Stimulated activated CD4-positive, alpha-beta T cell treated with anti-CD3 and anti-CD28 coated beads, Interleukin-1b, Interleukin-23, amount 100 ng/mL, for 4 hours (primary cell): Measurements from ENCODE around the gene PPIL6.

ENCODE experiments used
- DNase-seq, 2 donors: peaks; one replicate each; pipeline ENCODE4 v3.0.0-alpha.2; 2020; ENCODE audit warnings: low read depth in 2 of 2

Gene PPIL6

DNA sequence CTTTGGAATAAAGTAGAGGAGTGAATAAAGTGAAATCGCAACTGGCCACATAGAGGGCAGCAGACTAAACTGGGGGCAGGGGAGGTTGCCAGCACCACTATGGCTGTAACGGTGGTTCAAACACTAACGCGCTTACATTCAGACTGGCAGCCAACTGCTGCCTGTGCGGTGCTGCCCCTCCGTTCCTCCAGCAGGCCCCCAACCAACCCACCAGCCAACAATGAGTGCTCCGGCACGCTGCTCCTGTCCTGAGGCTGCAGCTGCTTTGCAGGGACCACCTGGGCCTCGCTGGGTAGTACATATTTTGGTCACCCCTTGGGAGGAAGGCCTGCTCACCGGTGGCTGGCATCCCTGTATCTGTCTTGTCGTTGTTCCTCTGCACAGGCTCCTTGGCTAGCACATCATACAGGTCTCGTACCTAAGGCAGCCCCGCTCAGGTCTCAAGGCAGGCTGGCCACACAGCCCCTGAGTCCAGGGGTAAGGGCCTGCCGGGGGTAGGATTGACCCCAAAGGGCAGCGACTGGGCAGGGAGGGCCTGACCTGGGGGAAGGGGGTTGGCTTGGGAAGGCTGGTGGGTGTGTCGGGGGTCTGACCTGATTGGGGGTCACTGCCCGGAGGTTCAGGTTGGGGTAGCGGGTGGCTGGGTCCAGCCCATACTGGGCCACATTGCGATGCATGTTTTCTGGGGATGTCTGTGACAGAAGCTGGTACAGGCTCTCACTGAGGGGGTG, 8.8 kb upstream of the PPIL6 start:
- DNase-seq = no peak

DNA sequence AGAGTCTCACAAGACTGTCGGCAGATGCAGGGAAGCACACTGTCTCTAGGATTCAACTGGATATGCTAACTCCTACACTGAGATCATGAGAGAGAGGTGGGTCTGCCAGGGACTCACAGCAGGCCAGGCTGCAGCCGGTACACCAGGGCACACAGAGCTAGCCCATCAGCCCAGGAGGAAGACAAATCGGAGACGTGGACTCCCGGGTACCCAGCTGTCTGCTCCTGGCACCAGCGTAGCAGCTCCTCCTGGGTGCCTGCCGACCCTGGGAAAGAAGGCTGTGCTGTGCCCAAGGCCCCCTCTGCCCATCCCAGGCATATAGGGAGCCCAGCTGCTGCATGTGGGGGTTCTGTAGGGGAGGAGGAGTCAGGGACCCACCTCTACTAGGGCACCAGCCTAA, 8.2 kb upstream of the PPIL6 start:
- DNase-seq = no peak

DNA sequence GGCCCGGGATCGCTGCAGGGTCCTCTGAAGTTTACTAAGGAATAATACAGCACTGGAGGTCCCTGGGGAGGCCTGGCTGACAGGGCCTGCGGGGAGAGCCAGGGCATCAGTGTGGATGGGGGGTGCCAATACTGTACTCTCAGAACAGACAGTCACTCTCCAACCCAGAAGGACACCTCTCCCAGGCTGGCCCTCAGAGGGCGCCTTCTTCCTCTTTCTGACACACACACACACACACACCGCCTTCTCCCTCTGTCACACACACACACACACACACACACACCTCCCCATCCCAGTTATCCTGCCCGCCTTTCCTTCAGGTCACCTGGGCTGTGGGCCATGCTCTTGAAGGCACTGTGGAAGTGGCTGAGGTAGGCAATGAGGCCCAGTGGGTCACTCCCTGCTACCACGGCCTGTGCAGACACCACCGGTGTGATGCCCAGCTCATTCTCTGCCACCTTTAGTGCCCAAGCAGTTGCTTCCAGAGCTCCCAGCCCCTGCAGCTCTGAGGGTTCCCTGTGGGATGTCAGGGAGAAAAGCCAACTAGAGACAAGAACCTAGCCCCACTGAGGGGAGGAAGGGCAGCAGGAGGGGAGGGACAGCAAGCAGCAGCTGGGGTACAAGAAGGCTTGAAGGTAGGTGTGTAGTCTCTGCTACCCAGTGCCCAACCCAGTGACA, 7.6 kb upstream of the PPIL6 start:
- DNase-seq = no peak

DNA sequence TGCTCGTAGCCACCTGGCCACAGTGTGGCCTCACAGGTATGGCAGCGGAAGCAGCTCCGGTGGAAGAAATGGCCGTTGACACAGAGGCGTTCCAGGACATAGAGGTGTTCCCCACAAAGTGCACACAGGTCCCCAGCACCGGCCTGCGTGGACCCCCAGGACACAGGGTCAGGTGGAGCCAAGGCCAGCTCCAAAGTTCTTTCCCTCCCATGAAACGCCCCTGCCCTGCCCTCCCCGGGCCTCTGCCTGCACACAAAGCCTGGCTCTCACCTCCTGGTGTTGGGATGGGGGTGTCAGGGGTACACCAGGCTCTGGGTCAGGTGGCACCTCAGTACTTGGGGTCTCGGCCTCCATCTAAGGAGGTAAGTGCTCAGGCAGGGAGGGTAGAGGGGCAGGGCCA, 6.7 kb upstream of the PPIL6 start:
- no peak for DNase-seq

DNA sequence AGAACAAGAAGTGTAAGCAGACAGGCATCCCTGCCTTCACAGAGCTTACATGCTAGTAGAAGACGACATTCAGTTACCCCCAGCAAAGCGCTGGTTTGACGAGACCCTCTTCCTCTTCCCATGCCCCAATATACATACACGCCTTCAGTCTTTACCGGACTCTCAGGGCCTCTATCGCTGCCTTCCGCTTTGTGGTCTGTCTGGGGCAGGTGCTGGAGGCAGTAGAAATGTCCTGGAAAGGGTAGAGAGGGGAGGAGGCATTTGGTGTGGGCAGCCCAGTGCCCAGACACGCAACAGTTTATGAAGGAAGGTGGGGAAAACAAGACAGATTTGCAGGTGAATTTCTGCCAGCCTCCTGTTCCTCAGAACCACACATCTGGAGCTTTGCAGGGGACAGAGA, 6.1 kb upstream of the PPIL6 start:
- no peak for DNase-seq

DNA sequence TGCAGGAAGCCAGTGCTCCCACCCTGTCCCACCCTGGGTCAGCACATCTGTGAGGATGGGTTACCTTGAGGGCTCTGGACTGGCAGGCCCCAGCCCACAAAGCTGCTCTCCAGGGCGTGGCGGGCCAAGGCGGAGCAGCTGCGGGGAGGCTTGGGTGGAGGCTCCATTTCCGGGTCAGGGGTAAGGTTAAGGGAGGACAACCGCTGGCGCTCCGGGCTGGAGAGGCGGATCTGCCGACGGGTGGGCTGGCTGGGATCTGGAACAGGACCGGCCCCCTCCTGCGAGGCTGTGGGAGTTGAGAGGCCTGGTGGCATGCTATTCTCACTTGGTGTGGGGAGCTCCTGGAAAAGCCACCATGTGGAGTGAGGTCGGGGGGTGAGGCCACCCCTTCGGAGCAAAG, 5.6 kb upstream of the PPIL6 start:
- no peak for DNase-seq

DNA sequence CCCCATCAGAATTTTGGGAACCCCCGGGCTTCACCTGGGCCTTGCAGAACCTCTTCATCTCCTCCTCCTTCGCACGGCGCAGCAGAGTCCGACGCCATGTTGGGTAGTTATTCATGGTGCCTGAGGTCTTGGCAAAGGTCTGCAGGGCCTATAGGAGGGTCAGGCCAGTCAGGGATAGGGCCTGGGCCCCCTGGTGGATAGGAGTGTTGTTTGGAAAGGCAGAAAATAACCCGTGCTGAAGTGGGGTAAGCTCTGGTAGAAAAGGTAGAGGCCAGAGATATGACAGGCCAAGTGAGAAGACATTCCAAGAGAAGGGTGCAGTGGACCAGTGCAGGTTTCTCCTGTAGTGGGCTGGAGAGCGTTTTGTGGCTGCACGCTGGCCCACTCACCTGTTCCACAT, 5.0 kb upstream of the PPIL6 start:
- DNase-seq = no peak

DNA sequence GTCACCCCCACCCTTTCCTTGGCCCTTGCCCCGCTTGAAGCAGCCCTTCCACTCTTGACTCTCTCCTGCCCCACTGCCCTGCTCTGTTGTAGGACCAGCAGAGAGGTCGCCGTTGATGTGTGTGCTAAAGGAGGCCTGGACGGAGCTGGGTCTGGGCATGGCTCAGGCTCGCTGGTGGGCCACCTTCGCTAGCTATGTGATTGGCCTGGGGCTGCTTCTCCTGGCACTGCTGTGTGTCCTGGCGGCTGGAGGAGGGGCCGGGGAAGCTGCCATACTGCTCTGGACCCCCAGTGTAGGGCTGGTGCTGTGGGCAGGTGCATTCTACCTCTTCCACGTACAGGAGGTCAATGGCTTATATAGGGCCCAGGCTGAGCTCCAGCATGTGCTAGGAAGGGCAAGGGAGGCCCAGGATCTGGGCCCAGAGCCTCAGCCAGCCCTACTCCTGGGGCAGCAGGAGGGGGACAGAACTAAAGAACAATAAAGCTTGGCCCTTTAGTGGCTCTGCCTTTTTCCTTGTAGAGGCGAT, 3.1 kb upstream of the PPIL6 start:
- DNase-seq = no peak

DNA sequence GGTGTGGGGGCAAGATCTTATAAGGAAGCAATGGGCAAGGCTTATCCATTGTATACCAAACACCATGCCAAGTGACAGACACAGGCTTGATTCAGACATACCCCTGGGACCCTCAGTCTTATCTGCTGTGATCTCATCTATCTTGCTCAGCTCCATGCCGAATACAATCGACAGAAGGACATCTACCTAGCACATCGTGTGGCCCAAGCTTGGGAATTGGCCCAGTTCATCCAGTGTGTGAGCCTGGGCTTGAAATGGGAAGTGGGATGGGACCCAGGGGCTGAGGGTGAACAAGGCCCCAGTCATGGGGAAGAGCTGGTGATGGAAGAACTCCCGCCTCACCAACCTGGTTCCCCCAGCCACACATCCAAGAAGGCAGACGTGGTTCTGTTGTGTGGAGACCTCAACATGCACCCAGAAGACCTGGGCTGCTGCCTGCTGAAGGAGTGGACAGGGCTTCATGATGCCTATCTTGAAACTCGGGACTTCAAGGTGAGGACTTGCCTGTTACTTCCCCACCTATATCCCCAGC, 2.0 kb upstream of the PPIL6 start:
- no peak for DNase-seq

DNA sequence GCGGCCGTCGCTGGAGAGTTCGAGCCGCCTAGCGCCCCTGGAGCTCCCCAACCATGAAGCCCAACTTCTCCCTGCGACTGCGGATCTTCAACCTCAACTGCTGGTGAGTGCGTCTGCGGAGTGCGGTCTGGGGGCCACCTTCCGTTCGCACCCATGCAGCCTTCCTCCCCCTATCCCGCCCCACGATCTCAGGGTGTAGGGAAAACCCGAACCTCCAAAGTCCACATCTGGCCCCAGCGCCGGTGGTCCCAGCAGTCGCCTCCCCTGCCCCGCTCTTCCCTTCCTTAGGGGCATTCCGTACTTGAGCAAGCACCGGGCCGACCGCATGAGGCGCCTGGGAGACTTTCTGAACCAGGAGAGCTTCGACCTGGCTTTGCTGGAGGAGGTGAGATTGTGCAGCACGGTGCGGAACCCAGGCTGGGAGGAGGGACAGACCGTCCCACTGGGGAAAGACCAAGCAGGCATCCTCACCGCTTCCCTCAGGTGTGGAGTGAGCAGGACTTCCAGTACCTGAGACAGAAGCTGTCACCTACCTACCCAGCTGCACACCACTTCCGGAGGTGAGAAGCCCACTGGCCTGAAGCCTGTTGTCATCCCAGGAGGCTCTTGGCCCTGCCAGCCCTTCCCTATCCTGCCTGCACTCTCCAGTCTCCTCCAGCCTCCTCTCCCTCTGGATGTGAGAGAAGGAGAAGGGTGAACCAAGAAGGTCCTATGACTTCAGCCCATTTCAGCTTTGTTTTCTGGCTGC, 815 bp upstream of the PPIL6 start:
- DNase-seq = peak in 1 of 2 donors; percentile 34

DNA sequence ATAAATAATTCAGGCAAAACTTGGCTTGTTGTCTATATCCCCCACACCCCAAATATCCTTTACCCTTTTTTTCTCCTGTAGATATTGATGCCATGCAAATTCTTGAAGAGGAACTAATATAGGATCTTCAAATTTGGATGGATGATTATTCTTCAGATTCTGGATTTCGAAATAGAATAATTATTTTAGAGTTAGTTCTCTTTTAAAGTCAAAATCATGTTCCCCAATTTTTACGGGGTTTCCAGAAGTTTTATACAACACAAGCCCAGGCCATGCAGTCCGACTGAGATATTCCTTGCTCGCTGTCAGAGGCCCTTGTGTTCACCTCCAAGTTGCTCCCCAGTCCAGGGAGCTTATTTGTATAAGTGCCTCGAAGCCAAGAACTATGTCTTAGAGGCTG, 4.4 kb downstream of the PPIL6 start:
- no peak for DNase-seq

DNA sequence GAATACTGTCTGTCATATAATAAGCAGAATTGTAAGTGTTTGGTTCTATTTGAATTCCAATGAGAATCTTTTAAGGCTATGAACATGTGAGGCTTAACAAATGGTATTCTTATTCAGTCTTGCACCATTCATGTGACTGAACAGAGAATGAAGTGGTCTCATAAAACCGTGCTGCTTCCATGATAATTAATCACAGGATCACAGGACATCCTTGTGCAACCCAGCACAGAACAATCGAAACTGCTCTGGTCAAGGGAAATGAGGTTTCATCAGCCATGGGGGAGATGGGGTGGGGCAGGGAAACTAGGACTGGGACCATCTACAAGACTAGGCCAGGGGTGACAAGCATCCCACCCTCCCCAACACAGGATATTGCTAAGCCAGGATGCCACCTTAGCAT, 6.0 kb downstream of the PPIL6 start:
- DNase-seq = no peak

DNA sequence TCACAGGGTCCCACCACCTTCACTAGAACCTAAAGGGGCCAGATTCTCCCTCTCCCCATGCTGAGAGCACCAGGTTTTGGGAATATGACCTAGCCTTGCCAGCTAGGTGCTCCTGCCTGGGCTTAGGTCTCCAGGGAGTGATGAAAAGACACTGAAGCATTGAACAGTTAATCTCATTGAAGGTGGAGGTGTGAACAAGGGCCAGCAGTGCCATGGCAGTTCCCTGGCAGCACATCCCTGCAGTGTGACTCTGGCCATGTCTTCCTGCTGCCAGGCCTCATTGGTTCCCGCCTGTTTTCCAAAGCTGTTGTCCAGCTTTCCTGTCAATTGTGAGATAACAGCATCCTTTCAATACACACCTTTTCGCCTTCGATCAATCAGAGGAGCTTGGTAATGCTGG, 10.9 kb downstream of the PPIL6 start:
- DNase-seq = no peak

DNA sequence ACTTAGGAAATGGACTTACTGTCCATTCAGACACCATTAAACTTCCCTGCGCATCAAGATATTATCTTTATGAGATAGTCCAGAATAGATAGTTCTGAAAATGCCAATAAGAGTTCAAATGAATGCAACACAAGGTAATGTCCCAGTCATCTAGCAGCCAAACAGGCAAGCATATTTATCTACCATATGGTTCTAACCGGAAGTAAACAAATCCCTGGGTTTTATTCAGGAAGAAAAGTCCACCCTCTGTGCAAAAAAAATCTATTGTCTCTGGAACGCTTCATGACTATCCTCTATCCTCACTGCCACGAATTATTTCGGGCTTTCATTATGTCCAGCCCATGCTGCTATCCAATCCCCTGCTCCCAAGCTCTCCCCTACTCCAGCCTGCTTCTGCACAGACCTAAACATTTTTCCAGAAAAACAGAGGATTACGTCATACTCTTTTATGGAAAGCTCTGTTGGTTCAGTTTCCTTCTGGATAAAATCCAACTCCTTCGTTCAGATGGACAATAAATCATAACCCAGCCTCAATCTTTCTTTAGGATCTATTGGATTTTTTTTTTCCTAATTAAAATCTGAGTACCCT, 11.4 kb downstream of the PPIL6 start:
- DNase-seq = no peak

DNA sequence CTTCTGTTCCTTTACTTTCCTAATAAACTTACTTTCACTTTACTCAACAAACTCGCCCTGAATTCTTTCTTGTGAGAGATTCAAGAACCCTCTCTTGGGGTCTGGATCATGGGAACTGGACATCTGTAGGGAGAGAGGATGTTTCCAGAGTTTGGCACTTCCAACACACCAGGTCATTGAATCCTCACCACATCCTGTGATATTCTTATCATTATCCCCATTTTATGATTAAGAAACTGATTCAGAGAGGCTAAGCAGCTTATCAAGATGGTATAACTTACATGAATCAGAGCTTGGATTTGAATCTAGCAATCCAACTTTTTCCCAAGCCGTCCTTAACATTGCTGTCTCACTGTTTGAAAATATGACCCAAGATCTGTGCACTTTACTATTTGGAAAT, 15.5 kb downstream of the PPIL6 start:
- DNase-seq = no peak

DNA sequence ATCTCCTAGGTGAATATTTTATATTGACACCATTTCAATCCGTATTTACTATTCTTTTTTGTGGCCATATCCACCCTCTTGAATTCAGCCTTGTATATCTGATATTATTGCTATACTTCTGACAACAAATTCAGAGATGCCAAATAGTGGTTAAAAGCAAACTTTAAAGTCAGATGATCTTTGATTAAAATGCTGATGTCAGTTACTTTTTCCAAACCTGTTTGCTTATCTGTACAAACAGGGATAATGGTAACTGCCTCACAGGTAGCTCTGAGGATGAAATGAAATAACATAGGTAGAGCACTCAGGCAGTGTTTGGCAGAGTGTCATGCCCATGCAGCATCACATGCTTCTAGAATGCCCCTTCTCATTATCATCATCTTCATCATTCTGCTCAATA, 19.2 kb downstream of the PPIL6 start:
- DNase-seq = no peak

DNA sequence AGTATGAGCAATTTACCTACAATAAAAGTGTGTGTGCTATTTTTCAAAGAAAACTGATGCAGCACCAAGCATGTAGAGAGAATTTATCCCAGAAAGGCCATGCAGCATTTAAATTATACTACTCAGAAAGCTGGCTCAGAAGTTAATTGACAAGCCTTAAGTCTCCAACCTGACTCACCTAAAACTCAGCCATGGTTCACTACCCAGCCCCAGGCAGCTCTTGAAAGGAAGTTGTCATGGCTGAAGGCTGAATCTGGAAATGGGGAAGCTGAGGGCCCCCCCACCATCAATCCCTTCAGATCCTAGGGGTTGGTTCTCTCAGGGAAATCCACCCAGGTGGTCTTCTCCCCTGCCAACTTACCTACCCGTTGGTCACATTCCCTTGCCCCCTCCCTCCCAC, 19.7 kb downstream of the PPIL6 start:
- DNase-seq = no peak

DNA sequence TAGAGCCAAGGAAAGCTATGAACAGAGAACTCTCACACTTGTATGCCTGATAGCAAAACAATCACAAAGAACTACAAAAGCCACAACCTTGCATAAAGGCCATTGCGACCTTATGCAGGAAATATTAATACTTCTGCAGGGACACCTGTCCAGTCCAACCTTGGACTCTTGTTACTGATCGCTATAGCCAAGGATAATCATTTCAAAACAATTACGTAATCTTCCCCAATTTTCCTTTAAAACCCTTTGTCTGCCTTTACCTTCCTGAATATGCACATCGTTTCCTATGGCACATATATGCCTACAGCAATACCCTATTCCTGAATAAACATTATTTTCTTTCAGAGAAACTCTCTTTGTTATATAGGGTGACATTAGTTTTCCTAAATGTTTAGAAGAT, 22.8 kb downstream of the PPIL6 start:
- DNase-seq = no peak

DNA sequence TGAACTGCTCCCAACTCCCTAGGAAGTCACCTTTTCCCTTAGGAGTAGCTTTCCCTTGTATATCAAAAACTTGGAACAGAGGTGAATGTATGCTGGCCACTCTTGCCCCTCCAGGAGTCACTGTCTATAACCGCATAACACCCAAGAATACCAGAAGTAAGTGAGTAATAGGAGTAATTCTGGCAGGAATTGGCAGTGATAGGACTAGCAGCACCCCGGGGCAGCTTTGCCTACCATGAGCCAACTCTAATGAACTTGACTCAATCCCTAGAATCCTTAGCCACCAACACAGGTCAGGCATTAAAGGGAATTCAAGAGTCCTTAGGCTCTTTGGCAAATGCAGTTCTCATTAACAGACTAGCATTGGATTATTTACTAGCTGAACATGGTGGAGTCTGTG, 29.4 kb downstream of the PPIL6 start:
- DNase-seq = no peak

DNA sequence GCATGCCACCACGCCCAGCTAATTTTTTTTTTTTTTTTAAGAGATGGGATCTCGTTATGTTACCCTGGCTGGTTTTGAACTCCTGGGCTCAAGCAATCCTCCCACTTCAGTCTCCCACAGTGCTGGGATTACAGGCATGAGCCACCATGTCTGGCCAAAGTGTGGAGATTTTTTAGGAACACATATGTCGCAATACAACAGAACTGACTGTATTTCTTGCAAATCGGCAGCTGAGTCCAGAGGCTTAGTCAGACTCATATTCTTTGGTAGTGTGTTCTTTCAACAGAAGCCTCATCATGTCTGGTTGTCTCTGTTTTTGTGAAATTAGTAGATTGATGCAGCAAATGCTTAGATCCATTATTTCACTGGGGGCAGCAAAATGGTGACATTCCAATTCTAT, 34.2 kb downstream of the PPIL6 start:
- no peak for DNase-seq

DNA sequence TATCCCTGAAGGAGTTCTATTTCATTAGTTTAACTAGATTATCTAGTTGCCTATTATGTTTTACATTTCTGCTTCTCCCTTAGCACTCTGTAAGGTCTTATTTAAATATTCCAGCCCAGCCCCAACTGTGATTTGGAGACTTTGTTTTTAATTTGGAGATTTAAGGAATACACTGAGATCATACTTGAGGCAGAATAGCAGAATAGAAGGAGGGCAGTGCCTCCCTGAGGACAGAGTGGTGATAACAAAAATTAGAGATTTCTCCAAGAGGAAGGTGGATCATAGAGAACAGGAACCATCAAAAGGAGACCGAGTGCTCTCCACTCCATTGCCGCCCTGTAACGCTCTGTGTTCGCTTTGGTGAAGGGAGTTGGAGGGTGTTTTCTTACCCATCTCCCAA, 43.4 kb downstream of the PPIL6 start:
- no peak for DNase-seq

DNA sequence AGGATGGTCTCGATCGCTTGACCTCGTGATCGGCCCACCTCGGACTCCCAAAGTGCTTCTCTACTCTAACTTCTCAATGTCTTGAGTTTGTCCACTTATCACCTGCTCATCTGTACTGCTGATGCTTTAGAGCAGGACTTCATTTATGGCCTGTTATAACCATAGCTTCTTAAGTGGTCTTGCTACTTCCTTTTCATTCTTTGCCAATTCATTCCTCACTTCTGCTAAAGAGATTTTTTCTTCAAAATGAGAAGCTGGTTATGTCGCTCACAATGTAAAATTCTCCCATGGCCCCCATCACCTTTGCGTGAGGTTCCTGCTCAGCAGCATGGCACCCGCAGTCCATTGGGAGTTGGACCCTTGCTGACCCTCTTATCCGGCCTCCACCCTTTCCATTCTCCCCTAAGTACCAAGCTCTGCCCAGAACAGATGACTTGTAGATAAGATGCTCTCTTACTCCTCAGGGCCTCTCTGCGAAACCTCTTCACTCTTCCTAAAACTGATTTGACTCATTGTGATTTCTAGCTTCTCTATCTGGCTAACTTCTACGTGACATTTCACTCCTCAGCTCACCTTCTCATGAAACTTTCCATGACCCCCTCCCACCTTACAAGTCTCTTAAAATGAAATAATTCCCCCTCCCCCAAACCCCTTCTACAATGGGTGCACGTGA, 44.2 kb downstream of the PPIL6 start:
- DNase-seq = no peak
